Progenitor cell of endocrine pancreas (in vitro differentiated cells): Measurements from ENCODE around the gene NAP1L5. TPM values are rescaled to one million over a fixed set of nuclear protein-coding genes. Genes with fewer than 3 reads are reported as not detected.

ENCODE experiments used
- DNase-seq: peaks from one replicate; pipeline ENCODE4 v3.0.0; 2021; ENCODE audit warnings: low spot score; ENCODE audit not compliant: unreplicated experiment
- H3K27ac Mint-ChIP-seq: 2 replicates; pipeline ENCODE4 v1.8.0; 2021; ENCODE audit warnings: mild to moderate bottlenecking, moderate library complexity, mixed read lengths
- H3K27me3 Mint-ChIP-seq: 2 replicates; pipeline ENCODE4 v1.8.0; 2021; ENCODE audit warnings: mixed read lengths
- H3K36me3 Mint-ChIP-seq: 2 replicates; pipeline ENCODE4 v1.8.0; 2022; ENCODE audit warnings: mixed read lengths; ENCODE audit not compliant: insufficient read depth
- H3K4me1 Mint-ChIP-seq: 2 replicates; pipeline ENCODE4 v1.8.0; 2021; ENCODE audit warnings: low read depth, mixed read lengths
- H3K4me3 Mint-ChIP-seq: 2 replicates; pipeline ENCODE4 v1.8.0; 2021; ENCODE audit warnings: low read depth, mild to moderate bottlenecking, moderate library complexity, mixed read lengths
- H3K9me3 Mint-ChIP-seq: 2 replicates; pipeline ENCODE4 v1.8.0; 2021; ENCODE audit warnings: low read depth, mixed read lengths
- CTCF ChIP-seq: fragments of 200-600 bp; sonication (generic); IDR thresholded peaks from one replicate; pipeline ENCODE4 v1.5.0; 2021; ENCODE audit warnings: antibody characterized with exemption, mild to moderate bottlenecking; ENCODE audit not compliant: unreplicated experiment
- total RNA-seq: library from RNA; stranded (reverse); gene quantifications from 2 replicates; pipeline ENCODE4 v1.2.1, GENCODE V29; 2021

The NAP1L5 gene
- total RNA-seq, 1 donor from 2014 or later, result 3.9 TPM

GRCh38 chr4:88705223-88705622 lies 7.6 kb upstream of the NAP1L5 start:
- no peaks in the 10 kb centered on the region for H3K9me3 Mint-ChIP-seq
- TF ChIP-seq CTCF, result no peak
- no peaks in the 10 kb centered on the region for H3K27me3 Mint-ChIP-seq
- H3K27ac Mint-ChIP-seq, result no peak overlapping the region
- H3K36me3 Mint-ChIP-seq, result no peaks in the 10 kb centered on the region
- DNase-seq, result no peak
- H3K4me1 Mint-ChIP-seq, result no peaks in the 10 kb centered on the region
- no peak overlapping the region for H3K4me3 Mint-ChIP-seq

GRCh38 chr4:88702782-88703181 lies 5.2 kb upstream of the NAP1L5 start:
- Mint-ChIP-seq H3K36me3 (peaks cover 1% of the 10 kb centered on the region), H3K9me3 (no peaks in the 10 kb centered on the region), H3K27me3 (no peaks in the 10 kb centered on the region), H3K4me3 (no peak overlapping the region), H3K4me1 (peaks cover 1% of the 10 kb centered on the region), H3K27ac (no peak overlapping the region)
- DNase-seq, result no peak
- TF ChIP-seq CTCF, result no peak

- Mint-ChIP-seq H3K27ac (no peak overlapping the region), H3K9me3 (no peaks in the 10 kb centered on the region), H3K4me1 (peaks cover 3% of the 10 kb centered on the region), H3K4me3 (no peak overlapping the region), H3K27me3 (no peaks in the 10 kb centered on the region), H3K36me3 (peaks cover 1% of the 10 kb centered on the region)
- no peak for TF ChIP-seq CTCF
- no peak for DNase-seq
These were observed 890 bp upstream of the NAP1L5 start for GRCh38 chr4:88698519-88698918.

- no peak for TF ChIP-seq CTCF
- DNase-seq, result no peak
- peaks cover 1% of the 10 kb centered on the region for H3K36me3 Mint-ChIP-seq
- H3K27me3 Mint-ChIP-seq, result no peaks in the 10 kb centered on the region
- H3K4me3 Mint-ChIP-seq, result peak overlapping the region; percentile 82
- H3K9me3 Mint-ChIP-seq, result no peaks in the 10 kb centered on the region
- H3K27ac Mint-ChIP-seq, result no peak overlapping the region
- peaks cover 3% of the 10 kb centered on the region for H3K4me1 Mint-ChIP-seq
These were observed 488 bp downstream of the NAP1L5 start for GRCh38 chr4:88697141-88697540.

- DNase-seq, result no peak
- Mint-ChIP-seq H3K4me3 (peak overlapping the region; percentile 82), H3K9me3 (no peaks in the 10 kb centered on the region), H3K36me3 (peaks cover 1% of the 10 kb centered on the region), H3K27ac (no peak overlapping the region), H3K27me3 (no peaks in the 10 kb centered on the region), H3K4me1 (peaks cover 3% of the 10 kb centered on the region)
- TF ChIP-seq CTCF, result no peak
These were observed 999 bp downstream of the NAP1L5 start for GRCh38 chr4:88696630-88697029.

- no peak overlapping the region for H3K4me3 Mint-ChIP-seq
- H3K36me3 Mint-ChIP-seq, result peaks cover 1% of the 10 kb centered on the region
- H3K27ac Mint-ChIP-seq, result no peak overlapping the region
- H3K27me3 Mint-ChIP-seq, result no peaks in the 10 kb centered on the region
- peaks cover 3% of the 10 kb centered on the region for H3K4me1 Mint-ChIP-seq
- no peak for TF ChIP-seq CTCF
- H3K9me3 Mint-ChIP-seq, result no peaks in the 10 kb centered on the region
- no peak for DNase-seq
These were observed 3.8 kb downstream of the NAP1L5 start for GRCh38 chr4:88693792-88694191.
